SK-N-SH (cell line): ENCODE data around the gene PDE9A. TPM values are rescaled to one million over a fixed set of nuclear protein-coding genes. Genes with fewer than 3 reads are reported as not detected.

Experiments
- CTCF ChIA-PET: fragments of 300-600, 350-600 bp; formaldehyde crosslinking; extraction: SDS; loops from one replicate; lab custom pipeline; 2021; lab: Yijun Ruan, JAX
- POLR2A ChIA-PET: fragments of 350-600 bp; sonication (Branson Sonifier 250); formaldehyde crosslinking; extraction: SDS; loops from one replicate; lab custom pipeline; 2020; ENCODE audit warnings: antibody characterized with exemption, inconsistent platforms; lab: Yijun Ruan, JAX
- DNase-seq: peaks from one replicate; pipeline ENCODE4 v3.0.0; 2012
- H2AFZ ChIP-seq: fragments of 200-600 bp; sonication (generic); 2 replicates; pipeline ENCODE4 v1.8.1; 2016; ENCODE audit warnings: antibody characterized with exemption, mild to moderate bottlenecking, low read depth
- H3F3A ChIP-seq: fragments of 200-600 bp; sonication (generic); replicated peaks from 2 replicates; pipeline ENCODE3; 2016; ENCODE audit warnings: antibody characterized with exemption, mild to moderate bottlenecking; ENCODE audit not compliant: insufficient read depth
- H3K27ac ChIP-seq, 2 experiments: fragments of 200-500 bp in 1 of 2; fragments of 200-600 bp in 1 of 2; sonication (Bioruptor generic) in 1 of 2; sonication (generic), shearing (Covaris generic) in 1 of 2; 2 replicates each; pipeline versions ENCODE4 v1.5.1 to v1.6.1; 2014 to 2016; ENCODE audit warnings: low read depth in 2 of 2, inconsistent platforms in 1 of 2, low read length in 1 of 2, mild to moderate bottlenecking in 1 of 2, mixed read lengths in 1 of 2
- H3K27me3 ChIP-seq: fragments of 200-600 bp; sonication (generic), shearing (Covaris generic); 2 replicates; pipeline ENCODE4 v1.6.1; 2016; ENCODE audit warnings: mixed run types; ENCODE audit not compliant: insufficient read depth
- H3K36me3 ChIP-seq, 2 experiments: fragments of 200-500 bp in 1 of 2; fragments of 200-600 bp in 1 of 2; sonication (Bioruptor generic) in 1 of 2; sonication (generic) in 1 of 2; replicated peaks in 1 of 2; 2 replicates each; pipeline versions ENCODE3 to v1.5.1; 2014 to 2016; ENCODE audit warnings: low read length in 1 of 2, mild to moderate bottlenecking in 1 of 2; ENCODE audit not compliant: insufficient read depth in 2 of 2, control insufficient read depth in 1 of 2
- H3K4me1 ChIP-seq, 2 experiments: fragments of 200-500 bp in 1 of 2; fragments of 200-600 bp in 1 of 2; sonication (Bioruptor generic) in 1 of 2; sonication (generic), shearing (Covaris generic) in 1 of 2; 2 replicates each; pipeline versions ENCODE4 v1.5.1 to v1.6.1; 2014 to 2016; ENCODE audit warnings: low read depth in 1 of 2, low read length in 1 of 2, mixed run types in 1 of 2; ENCODE audit not compliant: insufficient read depth in 2 of 2, control insufficient read depth in 1 of 2
- H3K4me2 ChIP-seq: fragments of 200-600 bp; sonication (generic), shearing (Covaris generic); 2 replicates; pipeline ENCODE4 v1.6.1; 2017; ENCODE audit warnings: mixed run types
- H3K4me3 ChIP-seq, 2 experiments: fragments of 200-500 bp in 1 of 2; fragments of 200-600 bp in 1 of 2; sonication (Bioruptor generic) in 1 of 2; sonication (generic), shearing (Covaris generic) in 1 of 2; 2 replicates each; pipeline versions ENCODE4 v1.5.1 to v1.8.1; 2014 to 2016; ENCODE audit warnings: low read depth in 2 of 2, inconsistent platforms in 1 of 2, low read length in 1 of 2, mild to moderate bottlenecking in 1 of 2, mixed read lengths in 1 of 2, moderate library complexity in 1 of 2
- H3K79me2 ChIP-seq: fragments of 200-600 bp; sonication (generic); 2 replicates; pipeline ENCODE4 v1.8.1; 2017; ENCODE audit warnings: mild to moderate bottlenecking; ENCODE audit not compliant: insufficient read depth
- H3K9ac ChIP-seq: fragments of 200-600 bp; sonication (generic); 2 replicates; pipeline ENCODE4 v1.6.1; 2017; ENCODE audit warnings: mixed run types
- H3K9me2 ChIP-seq: fragments of 200-600 bp; sonication (generic); 2 replicates; pipeline ENCODE4 v1.6.1; 2017; ENCODE audit warnings: mixed run types
- H3K9me3 ChIP-seq: fragments of 200-600 bp; sonication (generic); 2 replicates; pipeline ENCODE4 v1.6.1; 2017; ENCODE audit warnings: mixed run types, mild to moderate bottlenecking, moderate library complexity
- H4K20me1 ChIP-seq: fragments of 200-600 bp; sonication (generic); 2 replicates; pipeline ENCODE4 v1.6.1; 2017; ENCODE audit warnings: mild to moderate bottlenecking, mixed run types; ENCODE audit not compliant: insufficient read depth
- CHD2 ChIP-seq: fragments of 150-350 bp; IDR thresholded peaks from 2 replicates; pipeline ENCODE4 v1.6.1; 2018; ENCODE audit warnings: low read length; ENCODE audit not compliant: partially characterized antibody
- CTCF ChIP-seq: fragments of 200-600 bp; sonication (generic); IDR thresholded peaks from 2 replicates; pipeline ENCODE4 v1.6.1; 2017; ENCODE audit warnings: antibody characterized with exemption, mild to moderate bottlenecking, moderate library complexity
- EZH2phosphoT487 ChIP-seq: fragments of 200-600 bp; sonication (generic); IDR thresholded peaks from 2 replicates; pipeline ENCODE4 v1.6.1; 2017; ENCODE audit warnings: low read depth, mixed run types, mild to moderate bottlenecking, antibody characterized with exemption, moderate library complexity, borderline replicate concordance
- JUND ChIP-seq: IDR thresholded peaks from 2 replicates; pipeline ENCODE4 v1.4.0; 2012
- MEF2A ChIP-seq: IDR thresholded peaks from 2 replicates; pipeline ENCODE4 v1.4.0; 2012; ENCODE audit warnings: low read depth, borderline replicate concordance
- MXI1 ChIP-seq: IDR thresholded peaks from 2 replicates; pipeline ENCODE4 v1.6.1; 2012; ENCODE audit warnings: mild to moderate bottlenecking, low read depth, low read length, improper control_type of control experiment
- PBX3 ChIP-seq: IDR thresholded peaks from 2 replicates; pipeline ENCODE4; 2012
- POLR2AphosphoS5 ChIP-seq: IDR thresholded peaks from 2 replicates; pipeline ENCODE4 v1.6.1; 2012; ENCODE audit warnings: low read depth, low read length
- RAD21 ChIP-seq: IDR thresholded peaks from 2 replicates; pipeline ENCODE4 v1.6.1; 2012; ENCODE audit warnings: mild to moderate bottlenecking, low read length
- REST ChIP-seq: IDR thresholded peaks from 2 replicates; pipeline ENCODE4 v1.6.1; 2012; ENCODE audit warnings: mild to moderate bottlenecking, low read depth, low read length, moderate library complexity
- RFX5 ChIP-seq: IDR thresholded peaks from 2 replicates; pipeline ENCODE4 v1.6.1; 2012; ENCODE audit warnings: mild to moderate bottlenecking, improper control_type of control experiment, low read length
- SMC3 ChIP-seq: IDR thresholded peaks from 2 replicates; pipeline ENCODE4 v1.6.1; 2012; ENCODE audit warnings: low read depth, low read length, improper control_type of control experiment
- TAF1 ChIP-seq: IDR thresholded peaks from 2 replicates; pipeline ENCODE4 v1.6.1; 2012; ENCODE audit warnings: low read depth, mild to moderate bottlenecking, low read length, moderate library complexity, borderline replicate concordance
- TCF12 ChIP-seq: IDR thresholded peaks from 2 replicates; pipeline ENCODE4 v1.4.0; 2012
- TEAD4 ChIP-seq: IDR thresholded peaks from 2 replicates; pipeline ENCODE4 v1.4.0; 2012; ENCODE audit warnings: mild to moderate bottlenecking, borderline replicate concordance; ENCODE audit not compliant: insufficient read depth
- USF1 ChIP-seq: IDR thresholded peaks from 2 replicates; pipeline ENCODE4 v1.4.0; 2012; ENCODE audit warnings: low read depth, borderline replicate concordance
- WGBS: methylation state at CpG from one replicate; pipeline ENCODE4 v1.1.6; 2017; ENCODE audit warnings: low lambda C conversion rate; 5-methylcytosine and 5-hydroxymethylcytosine counted together
- polyA plus RNA-seq, 3 experiments: library from polyadenylated mRNA; depleted of rRNA; stranded (reverse); fragments of >200 nt; gene quantifications; 2 replicates each; pipeline ENCODE4 v1.2.3, GENCODE V29; 2012

Gene PDE9A
- polyA plus RNA-seq, 1 of the 3 experiments (the other 2 are of a cell fraction), result 0.28 TPM

GRCh38 chr21:42636520-42637266, 16.7 kb upstream of the PDE9A start (continued):
- no peak for TF ChIP-seq REST
- TF ChIP-seq TEAD4, result no peak
- TF ChIP-seq TCF12, result no peak
- no peak for TF ChIP-seq MXI1
- TF ChIP-seq MEF2A, result no peak
- TF ChIP-seq TAF1, result no peak
- no peak for TF ChIP-seq EZH2phosphoT487

- POLR2A ChIA-PET, result no interaction called here
- no peak overlapping the region for H2AFZ ChIP-seq
- H3K79me2 ChIP-seq, result no peaks in the 10 kb centered on the region
- no peaks in the 10 kb centered on the region for H4K20me1 ChIP-seq
- no peaks in the 10 kb centered on the region for H3K9me2 ChIP-seq
- no peak overlapping the region for H3K27ac ChIP-seq
- no peak overlapping the region for H3K9ac ChIP-seq
- CTCF ChIA-PET, result interaction anchor here (5.2 kb wide), 1 partner anchor 15 kb away, joined by 25 read pairs; the partner anchor contains the start of gene PDE9A
- no peak for TF ChIP-seq CHD2
- TF ChIP-seq USF1, result no peak
- no peak for TF ChIP-seq RAD21
- no peak for TF ChIP-seq PBX3
- no peak for TF ChIP-seq RFX5
- TF ChIP-seq CTCF, result no peak
- TF ChIP-seq SMC3, result no peak
- TF ChIP-seq JUND, result no peak
- no peak for TF ChIP-seq POLR2AphosphoS5
- no peaks in the 10 kb centered on the region for H3F3A ChIP-seq
- WGBS, result 87% methylated on average over 28 of the region's 36 CpGs
- no peak overlapping the region for H3K4me2 ChIP-seq
- no peaks in the 10 kb centered on the region for H3K36me3 ChIP-seq
- DNase-seq, result no peak
- no peak overlapping the region for H3K4me3 ChIP-seq
- H3K4me1 ChIP-seq, result peaks cover 0 to 3% of the 10 kb centered on the region in 2 experiments; a peak in 1 of 4 replicates
- no peaks in the 10 kb centered on the region for H3K27me3 ChIP-seq
- no peaks in the 10 kb centered on the region for H3K9me3 ChIP-seq
These were observed 16.0 kb upstream of the PDE9A start for GRCh38 chr21:42637267-42638041.
